Renal cortical epithelial cell (primary cell): ENCODE measurements around the gene AGAP1. TPM values are rescaled to one million over a fixed set of nuclear protein-coding genes. Genes with fewer than 3 reads are reported as not detected.

Experiments
- DNase-seq: peaks from one replicate; pipeline ENCODE4 v3.0.0-alpha.2; 2011; ENCODE audit warnings: low read depth
- total RNA-seq: library from RNA; depleted of rRNA; stranded (reverse); fragments of >200 nt; gene quantifications from 2 replicates; pipeline ENCODE4 v1.2.3, GENCODE V29; 2014

AGAP1 gene
- total RNA-seq, 1 donor from 2014 or later, result 17.6 TPM

- no peak for DNase-seq
These were observed 353.7 kb downstream of the AGAP1 start for GRCh38 chr2:235847576-235847975.

- no peak for DNase-seq
These were observed 354.2 kb downstream of the AGAP1 start for GRCh38 chr2:235848055-235848454.

- DNase-seq, result no peak
These were observed 355.1 kb downstream of the AGAP1 start for GRCh38 chr2:235848946-235849345.

GRCh38 chr2:235849489-235849888, 355.6 kb downstream of the AGAP1 start:
- no peak for DNase-seq

- no peak for DNase-seq
These were observed 356.4 kb downstream of the AGAP1 start for GRCh38 chr2:235850289-235850688.

- DNase-seq, result no peak
These were observed 357.1 kb downstream of the AGAP1 start for GRCh38 chr2:235850771-235851551.

GRCh38 chr2:235851828-235852525, 358.1 kb downstream of the AGAP1 start:
- DNase-seq, result no peak

- no peak for DNase-seq
These were observed 358.7 kb downstream of the AGAP1 start for GRCh38 chr2:235852526-235852920.

- no peak for DNase-seq
These were observed 360.4 kb downstream of the AGAP1 start for GRCh38 chr2:235854276-235854675.

- DNase-seq, result no peak
These were observed 361.2 kb downstream of the AGAP1 start for GRCh38 chr2:235855011-235855410.

GRCh38 chr2:235856151-235856854, 362.5 kb downstream of the AGAP1 start:
- DNase-seq, result no peak

- DNase-seq, result no peak
These were observed 363.8 kb downstream of the AGAP1 start for GRCh38 chr2:235857598-235857997.

- no peak for DNase-seq
These were observed 365.0 kb downstream of the AGAP1 start for GRCh38 chr2:235858881-235859280.

GRCh38 chr2:235859651-235860050, 365.8 kb downstream of the AGAP1 start:
- DNase-seq, result no peak

GRCh38 chr2:235860111-235860510, 366.3 kb downstream of the AGAP1 start:
- DNase-seq, result no peak

GRCh38 chr2:235860871-235861270, 367.0 kb downstream of the AGAP1 start:
- DNase-seq, result no peak

GRCh38 chr2:235861383-235861782, 367.5 kb downstream of the AGAP1 start:
- no peak for DNase-seq

- DNase-seq, result no peak
These were observed 369.6 kb downstream of the AGAP1 start for GRCh38 chr2:235863414-235863813.

GRCh38 chr2:235864302-235864701, 370.5 kb downstream of the AGAP1 start:
- DNase-seq, result no peak

GRCh38 chr2:235864733-235865515, 371.1 kb downstream of the AGAP1 start:
- peak; percentile 23 for DNase-seq

GRCh38 chr2:235866373-235866772, 372.5 kb downstream of the AGAP1 start:
- DNase-seq, result no peak

GRCh38 chr2:235868224-235868623, 374.4 kb downstream of the AGAP1 start:
- DNase-seq, result no peak
